ENCODE data around the gene JMY. TPM values are rescaled to one million over a fixed set of nuclear protein-coding genes. Genes with fewer than 3 reads are reported as not detected.

Gene JMY
- total and polyA plus RNA-seq, 2 donors (not counting 3 experiments of a cell fraction or from before 2014, with no cell fraction given) = 1.5 to 6.5 TPM

DNA sequence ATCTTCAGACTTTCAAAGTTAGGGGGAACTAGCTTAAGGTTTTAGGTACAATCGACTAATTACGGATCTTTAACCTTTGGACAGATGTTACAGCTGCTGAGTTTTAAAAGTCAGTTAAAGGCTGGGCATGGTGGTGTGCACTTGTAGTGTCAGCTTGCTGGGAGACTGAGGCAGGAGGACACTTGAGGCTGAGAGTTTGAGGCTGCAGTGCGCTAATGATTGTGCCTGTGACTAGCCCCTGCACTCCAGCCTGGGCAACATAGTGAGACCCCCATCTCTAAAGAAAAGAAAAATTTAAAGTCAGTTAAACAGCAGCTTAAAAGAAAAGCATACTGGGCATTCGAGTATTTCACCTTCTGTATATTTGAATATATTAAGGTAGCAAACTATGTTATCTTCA lies 51.4 kb downstream of the JMY start:
- Histone ChIP-seq H3K9me1 (replicated peaks; ENCODE audit: control insufficient read depth, extremely low read depth, insufficient read depth, low read length) (no peaks in the 10 kb centered on the region), H3K4me2 (ENCODE audit: insufficient read depth, low read length) (no peak overlapping the region), H3K79me2 (ENCODE audit: control insufficient read depth, insufficient read depth, low read length) (no peaks in the 10 kb centered on the region), H3K4me3 (replicated peaks in 1 of 3; ENCODE audit: insufficient read depth in 1 of 3, low read depth in 1 of 3, low read length in 3 of 3) (no peak overlapping the region), H3K27me3 (ENCODE audit: control insufficient read depth in 2 of 2, insufficient read depth in 2 of 2, low read length in 2 of 2) (no peaks in the 10 kb centered on the region), H3K9ac (replicated peaks; ENCODE audit: extremely low read depth, insufficient read depth, low read length) (no peak overlapping the region), H3K4me1 (ENCODE audit: control insufficient read depth, extremely low read depth, insufficient read depth, low read length) (no peaks in the 10 kb centered on the region), H2AFZ (ENCODE audit: low read depth, low read length) (no peak overlapping the region), H4K20me1 (replicated peaks; ENCODE audit: control insufficient read depth, extremely low read depth, insufficient read depth, low read length) (no peaks in the 10 kb centered on the region), H3K27ac (ENCODE audit: insufficient read depth, low read depth, low read length) (no peak overlapping the region), H3K9me3 (replicated peaks; ENCODE audit: control insufficient read depth, insufficient read depth, low read length) (no peaks in the 10 kb centered on the region), H3K36me3 (ENCODE audit: control insufficient read depth in 2 of 2, extremely low read depth in 1 of 2, insufficient read depth in 2 of 2, low read length in 2 of 2) (no peaks in the 10 kb centered on the region)
- DNase-seq (ENCODE audit: low read depth, low spot score) (no peak), FAIRE-seq (no peak)
- CTCF ChIA-PET = interaction anchor here (0.9 kb wide), 1 partner anchor 155 kb away, joined by 3 read pairs; no protein-coding TSS in a partner anchor
- intact Hi-C loops (cut with micrococcal nuclease) (no loop called here), dilution Hi-C loops (cut with MboI; ENCODE audit: extremely low pct_ligation_motif_present, low sequenced_read_pairs) (no loop called here)
- no TSS peak for BruUV-seq (replicated peaks)
- no peak for TF ChIP-seq JUN (IDR thresholded peaks at IDR 0.05; ENCODE audit: borderline replicate concordance, insufficient read depth, insufficient read length, low read depth)
- no peak for TF ChIP-seq POLR2A (IDR thresholded peaks at IDR 0.05; ENCODE audit: low read depth, low read length)
- no peak for TF ChIP-seq FOS (IDR thresholded peaks at IDR 0.05; ENCODE audit: borderline replicate concordance, insufficient read depth, low read length)
- TF ChIP-seq, protein P1, sequence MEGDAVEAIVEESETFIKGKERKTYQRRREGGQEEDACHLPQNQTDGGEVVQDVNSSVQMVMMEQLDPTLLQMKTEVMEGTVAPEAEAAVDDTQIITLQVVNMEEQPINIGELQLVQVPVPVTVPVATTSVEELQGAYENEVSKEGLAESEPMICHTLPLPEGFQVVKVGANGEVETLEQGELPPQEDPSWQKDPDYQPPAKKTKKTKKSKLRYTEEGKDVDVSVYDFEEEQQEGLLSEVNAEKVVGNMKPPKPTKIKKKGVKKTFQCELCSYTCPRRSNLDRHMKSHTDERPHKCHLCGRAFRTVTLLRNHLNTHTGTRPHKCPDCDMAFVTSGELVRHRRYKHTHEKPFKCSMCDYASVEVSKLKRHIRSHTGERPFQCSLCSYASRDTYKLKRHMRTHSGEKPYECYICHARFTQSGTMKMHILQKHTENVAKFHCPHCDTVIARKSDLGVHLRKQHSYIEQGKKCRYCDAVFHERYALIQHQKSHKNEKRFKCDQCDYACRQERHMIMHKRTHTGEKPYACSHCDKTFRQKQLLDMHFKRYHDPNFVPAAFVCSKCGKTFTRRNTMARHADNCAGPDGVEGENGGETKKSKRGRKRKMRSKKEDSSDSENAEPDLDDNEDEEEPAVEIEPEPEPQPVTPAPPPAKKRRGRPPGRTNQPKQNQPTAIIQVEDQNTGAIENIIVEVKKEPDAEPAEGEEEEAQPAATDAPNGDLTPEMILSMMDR (IDR thresholded peaks at IDR 0.05; ENCODE audit: extremely low read depth in 1 of 2, insufficient read depth in 1 of 2, low read depth in 1 of 2, low read length in 2 of 2) = no peak
- no peak for TF ChIP-seq EZH2 (IDR thresholded peaks at IDR 0.05; ENCODE audit: borderline replicate concordance, low read depth, low read length, severe bottlenecking)
- TF ChIP-seq, protein P2, sequence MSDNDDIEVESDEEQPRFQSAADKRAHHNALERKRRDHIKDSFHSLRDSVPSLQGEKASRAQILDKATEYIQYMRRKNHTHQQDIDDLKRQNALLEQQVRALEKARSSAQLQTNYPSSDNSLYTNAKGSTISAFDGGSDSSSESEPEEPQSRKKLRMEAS (IDR thresholded peaks at IDR 0.05; ENCODE audit: insufficient read depth, insufficient read length) = no peak
- TF ChIP-seq MYC (IDR thresholded peaks at IDR 0.05; ENCODE audit: low read depth, low read length) = no peak
- POLR2A ChIA-PET = no interaction called here
